GM21528 (cell line): ENCODE data around the gene KIR3DL1.
"Not testable (repeated sequence)": the region's sequence is repeated elsewhere in the genome, so short reads cannot be mapped to it uniquely, and the experiment has no call there.

Experiments
- ATAC-seq: cut with Tn5 transposase; IDR thresholded peaks from one replicate; pipeline ENCODE4 v1.9.1; 2021; ENCODE audit warnings: mild to moderate bottlenecking, moderate library complexity; ENCODE audit not compliant: unreplicated experiment, low FRiP score

KIR3DL1 gene

DNA sequence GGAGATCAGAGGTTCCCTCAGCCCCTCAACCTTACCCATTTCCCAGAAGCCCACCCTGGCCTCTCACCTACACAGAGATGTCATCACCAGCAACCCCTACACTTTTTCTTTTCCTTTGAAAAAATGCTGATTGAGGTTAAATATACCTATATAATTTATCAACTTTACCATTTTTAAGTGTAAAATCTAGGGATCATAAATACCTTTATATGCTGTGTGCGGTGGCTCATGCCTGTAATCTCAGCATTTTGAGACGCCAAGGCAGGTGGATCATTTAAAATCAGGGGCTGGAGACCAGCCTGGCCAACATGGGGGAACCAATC, 9.8 kb upstream of the KIR3DL1 start:
- no peak for ATAC-seq

DNA sequence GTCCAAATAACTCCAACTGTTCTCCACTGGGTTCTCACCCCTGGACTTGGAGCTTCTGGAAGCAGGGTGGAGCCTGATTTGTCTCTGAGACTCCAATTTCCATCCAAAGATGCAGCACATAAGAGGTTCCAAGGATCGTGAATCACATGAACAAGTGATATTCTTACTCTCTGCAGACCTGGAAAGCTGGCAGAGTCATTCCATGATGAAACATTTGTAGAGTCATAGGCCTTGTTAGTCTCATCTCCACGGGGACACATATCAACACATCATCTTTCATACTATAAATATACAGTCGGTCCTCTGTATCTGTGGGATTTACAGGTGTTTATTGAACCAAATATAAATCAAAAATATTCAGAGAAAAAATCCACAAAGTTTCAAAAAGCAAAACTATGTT, 1.7 kb upstream of the KIR3DL1 start:
- ATAC-seq = not testable (repeated sequence)

DNA sequence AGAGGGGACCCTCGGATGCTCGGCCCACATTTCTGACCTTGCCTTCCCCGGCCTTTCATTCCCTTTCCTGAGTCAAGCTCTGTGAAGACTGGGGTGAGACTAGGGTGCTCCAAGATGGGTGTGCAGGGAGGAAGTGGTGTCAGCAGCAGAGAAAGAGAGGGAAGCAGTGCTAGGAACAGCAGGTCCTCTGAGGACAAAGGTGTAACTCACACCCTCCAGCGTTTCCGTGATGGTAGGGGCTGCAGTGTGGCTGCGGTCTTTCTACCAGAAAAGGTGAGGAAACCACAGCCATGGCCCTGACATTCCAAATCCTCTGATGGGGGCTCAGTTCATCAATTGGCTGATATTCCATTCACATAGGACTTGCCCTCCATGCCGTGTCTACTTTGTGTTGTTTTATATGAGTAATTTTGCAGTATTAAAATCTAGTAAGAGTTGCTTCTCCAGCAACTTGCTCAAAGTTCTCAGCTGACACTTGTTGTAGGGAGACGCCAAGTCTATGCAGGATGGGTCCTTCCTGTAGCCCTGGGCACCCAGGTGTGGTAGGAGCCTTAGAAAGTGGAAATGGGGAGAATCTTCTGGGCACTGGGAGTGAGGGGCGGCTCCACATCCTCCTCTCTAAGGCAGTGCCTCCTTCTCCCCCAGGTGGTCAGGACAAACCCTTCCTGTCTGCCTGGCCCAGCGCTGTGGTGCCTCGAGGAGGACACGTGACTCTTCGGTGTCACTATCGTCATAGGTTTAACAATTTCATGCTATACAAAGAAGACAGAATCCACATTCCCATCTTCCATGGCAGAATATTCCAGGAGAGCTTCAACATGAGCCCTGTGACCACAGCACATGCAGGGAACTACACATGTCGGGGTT, 1.6 kb downstream of the KIR3DL1 start:
- ATAC-seq = no peak

DNA sequence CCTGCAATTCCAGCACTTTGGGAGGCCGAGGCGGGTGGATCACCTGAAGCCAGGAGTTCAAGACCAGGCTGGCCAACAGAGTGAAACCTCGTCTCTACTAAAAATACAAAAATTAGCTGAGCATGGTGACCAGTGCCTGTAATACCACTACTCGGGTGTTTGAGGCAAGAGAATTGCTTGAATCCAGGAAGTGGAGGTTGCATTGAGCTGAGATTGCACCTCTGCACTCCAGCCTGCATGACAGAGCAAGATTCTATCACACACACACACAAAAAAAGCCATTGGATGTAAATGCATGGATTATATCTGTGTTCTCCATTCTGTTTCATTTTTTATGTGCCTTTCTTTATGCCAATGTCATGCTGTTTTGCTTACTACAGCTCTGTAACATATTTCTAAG, 8.1 kb downstream of the KIR3DL1 start:
- ATAC-seq = not testable (repeated sequence)

DNA sequence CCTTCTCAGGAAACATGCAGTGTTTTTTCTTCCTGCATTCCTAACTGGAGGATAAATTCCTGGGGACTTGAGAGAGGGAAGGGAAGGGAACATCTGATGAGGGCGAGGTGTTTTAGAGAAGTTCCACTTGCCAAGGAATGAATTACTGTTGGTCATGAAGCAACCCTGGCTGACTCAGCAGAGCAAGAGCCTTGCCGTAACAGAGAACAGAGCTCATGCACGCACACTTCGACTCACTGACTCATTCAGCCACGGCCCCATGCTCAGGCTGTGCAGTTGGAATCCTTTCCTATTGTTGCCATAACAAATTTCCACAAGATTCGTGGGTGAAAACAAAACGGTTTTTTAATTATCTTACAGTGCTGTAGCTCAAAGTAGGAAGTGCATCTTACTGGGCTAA, 9.1 kb downstream of the KIR3DL1 start:
- not testable (repeated sequence) for ATAC-seq

DNA sequence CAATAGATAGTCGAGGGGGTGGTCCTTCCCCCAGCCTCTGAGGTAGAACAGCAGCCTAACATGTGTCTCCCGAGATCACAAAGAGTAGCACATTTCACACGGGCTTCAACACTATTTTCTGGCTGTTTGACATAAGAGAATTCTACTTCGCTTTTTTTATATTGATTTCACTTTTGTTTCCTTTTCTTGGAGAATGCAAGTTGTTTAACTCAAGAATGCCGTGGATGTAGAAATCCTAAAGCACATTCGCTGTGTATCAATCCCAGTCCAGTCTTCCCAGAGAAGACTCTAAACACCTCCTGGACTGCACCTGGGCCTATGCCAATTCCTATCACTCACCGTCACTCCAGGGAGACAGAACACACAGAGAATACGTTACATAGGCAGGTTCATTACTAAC, 11.8 kb downstream of the KIR3DL1 start:
- ATAC-seq = not testable (repeated sequence)

DNA sequence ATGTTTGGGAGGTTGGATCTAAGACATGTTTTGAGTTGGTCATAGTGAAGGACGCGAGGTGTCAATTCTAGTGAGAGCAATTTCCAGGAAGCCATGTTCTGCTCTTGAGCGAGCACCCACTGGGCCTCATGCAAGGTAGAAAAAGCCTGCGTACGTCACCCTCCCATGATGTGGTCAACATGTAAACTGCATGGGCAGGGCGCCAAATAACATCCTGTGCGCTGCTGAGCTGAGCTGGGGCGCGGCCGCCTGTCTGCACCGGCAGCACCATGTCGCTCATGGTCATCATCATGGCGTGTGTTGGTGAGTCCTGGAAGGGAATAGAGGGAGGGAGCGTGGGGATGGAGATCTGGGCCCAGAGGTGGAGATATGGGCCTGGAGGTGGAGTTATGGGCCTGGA, 16.2 kb downstream of the KIR3DL1 start, which contains the start of gene KIR2DS4:
KIR2DS4 (plus strand) TSS at position 181 of the 400 bp plus-strand sequence.
- not testable (repeated sequence) for ATAC-seq

DNA sequence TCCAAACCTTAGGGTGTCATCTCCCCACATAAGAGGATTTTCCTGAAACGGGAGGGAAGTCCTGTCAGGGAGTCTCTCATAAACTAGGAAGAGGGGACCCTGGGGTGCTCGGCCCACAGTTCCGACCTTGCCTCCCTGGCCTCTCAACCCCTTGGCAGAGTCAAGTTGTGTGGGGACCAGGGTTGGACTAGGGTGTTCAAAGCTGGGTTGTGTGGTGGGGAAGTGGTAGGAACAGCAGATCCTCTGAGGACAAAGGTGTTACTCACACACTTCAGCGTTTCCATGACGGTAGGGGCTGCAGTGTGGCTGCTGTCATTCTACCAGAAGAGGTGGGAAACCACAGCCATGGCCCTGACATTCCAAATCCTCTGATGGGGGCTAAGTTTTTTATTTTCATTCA, 18.9 kb downstream of the KIR3DL1 start:
- not testable (repeated sequence) for ATAC-seq

DNA sequence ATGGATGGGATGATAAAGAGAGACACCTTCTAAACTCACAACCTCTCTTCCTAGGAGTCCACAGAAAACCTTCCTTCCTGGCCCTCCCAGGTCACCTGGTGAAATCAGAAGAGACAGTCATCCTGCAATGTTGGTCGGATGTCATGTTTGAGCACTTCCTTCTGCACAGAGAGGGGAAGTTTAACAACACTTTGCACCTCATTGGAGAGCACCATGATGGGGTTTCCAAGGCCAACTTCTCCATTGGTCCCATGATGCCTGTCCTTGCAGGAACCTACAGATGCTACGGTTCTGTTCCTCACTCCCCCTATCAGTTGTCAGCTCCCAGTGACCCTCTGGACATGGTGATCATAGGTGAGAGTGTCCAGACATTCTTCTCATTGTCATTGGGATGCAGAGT, 21.3 kb downstream of the KIR3DL1 start:
- not testable (repeated sequence) for ATAC-seq

DNA sequence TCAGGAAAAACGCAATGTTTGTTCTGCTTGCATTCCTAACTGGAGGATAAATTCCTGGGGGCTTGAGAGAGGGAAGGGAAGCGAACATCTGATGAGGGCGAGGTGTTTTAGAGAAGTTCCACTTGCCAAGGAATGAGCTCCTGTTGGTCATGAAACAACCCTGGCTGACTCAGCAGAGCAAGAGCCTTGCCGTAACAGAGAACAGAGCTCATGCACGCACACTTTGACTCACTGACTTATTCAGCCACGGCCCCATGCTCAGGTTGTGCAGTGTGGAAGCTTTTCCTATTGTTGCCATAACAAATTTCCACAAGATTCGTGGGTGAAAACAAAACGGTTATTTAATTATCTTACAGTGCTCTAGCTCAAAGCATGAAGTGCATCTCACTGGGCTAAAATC, 26.9 kb downstream of the KIR3DL1 start:
- not testable (repeated sequence) for ATAC-seq

DNA sequence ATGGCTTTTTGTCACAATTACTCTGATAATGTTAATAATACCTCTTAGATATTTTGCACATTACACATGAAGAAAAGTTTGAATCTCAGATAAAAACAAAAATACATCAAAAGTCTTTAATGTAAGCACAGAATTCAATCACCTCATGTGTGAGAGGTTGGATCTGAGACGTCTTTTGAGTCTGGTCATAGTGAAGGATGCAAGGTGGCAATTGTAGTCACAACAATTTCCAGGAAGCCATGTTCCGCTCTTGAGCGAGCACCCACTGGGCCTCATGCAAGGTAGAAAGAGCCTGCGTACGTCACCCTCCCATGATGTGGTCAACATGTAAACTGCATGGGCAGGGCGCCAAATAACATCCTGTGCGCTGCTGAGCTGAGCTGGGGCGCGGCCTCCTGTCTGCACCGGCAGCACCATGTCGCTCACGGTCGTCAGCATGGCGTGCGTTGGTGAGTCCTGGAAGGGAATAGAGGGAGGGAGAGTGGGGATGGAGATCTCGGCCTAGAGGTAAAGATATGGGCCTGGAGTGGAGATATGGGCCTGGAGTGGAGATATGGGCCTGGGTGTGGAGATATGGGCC, 33.9 kb downstream of the KIR3DL1 start, which contains the start of gene KIR3DL2:
KIR3DL2 (plus strand) TSS at position 383 of the 580 bp plus-strand sequence; CDS start at position 416, 33 bp downstream.
- not testable (repeated sequence) for ATAC-seq

DNA sequence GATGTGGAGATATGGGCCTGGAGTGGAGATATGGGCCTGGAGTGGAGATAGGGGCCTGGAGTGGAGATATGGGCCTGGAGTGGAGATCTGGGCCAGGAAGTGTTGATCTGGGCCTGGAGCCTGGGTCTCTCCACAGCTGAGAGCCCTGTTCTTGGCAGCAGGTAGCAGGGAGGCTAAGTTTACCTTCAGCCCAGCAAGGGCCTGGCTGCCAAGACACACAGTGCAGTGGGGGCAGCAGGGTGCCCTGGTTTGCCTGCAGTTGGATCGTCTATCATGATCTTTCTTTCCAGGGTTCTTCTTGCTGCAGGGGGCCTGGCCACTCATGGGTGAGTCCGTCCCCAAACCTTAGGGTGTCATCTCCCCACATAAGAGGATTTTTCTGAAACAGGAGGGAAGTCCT, 34.7 kb downstream of the KIR3DL1 start:
- ATAC-seq = no peak

DNA sequence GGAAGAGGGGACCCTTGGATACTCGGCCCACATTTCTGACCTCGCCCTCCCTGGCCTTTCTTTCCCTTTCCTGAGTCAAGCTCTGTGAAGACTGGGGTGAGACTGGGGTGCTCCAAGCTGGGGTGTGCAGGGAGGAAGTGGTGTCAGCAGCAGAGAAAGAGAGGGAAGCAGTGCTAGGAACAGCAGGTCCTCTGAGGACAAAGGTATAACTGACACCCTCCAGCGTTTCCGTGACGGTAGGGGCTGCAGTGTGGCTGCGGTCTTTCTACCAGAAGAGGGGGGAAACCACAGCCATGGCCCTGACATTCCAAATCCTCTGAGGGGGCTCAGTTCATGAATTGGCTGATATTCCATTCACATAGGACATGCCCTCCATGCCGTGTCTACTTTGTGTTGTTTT, 35.1 kb downstream of the KIR3DL1 start:
- no peak for ATAC-seq

DNA sequence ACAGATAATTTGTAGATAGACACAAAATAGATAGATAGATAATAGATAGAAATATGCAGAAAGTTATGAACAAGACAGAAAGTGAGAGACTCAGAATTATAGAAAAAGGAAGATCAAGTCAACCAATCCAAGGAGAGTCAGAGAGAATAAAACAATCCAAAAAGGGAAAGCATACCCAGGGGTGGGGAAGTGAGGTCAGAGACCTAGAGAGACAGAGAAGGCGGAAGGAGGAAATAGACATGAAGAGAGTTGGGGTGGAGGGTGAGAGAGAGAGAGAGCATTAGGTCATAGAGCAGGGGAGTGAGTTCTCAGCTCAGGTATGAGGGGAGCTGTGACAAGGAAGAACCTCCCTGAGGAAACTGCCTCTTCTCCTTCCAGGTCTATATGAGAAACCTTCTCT, 39.0 kb downstream of the KIR3DL1 start:
- ATAC-seq = not testable (repeated sequence)

DNA sequence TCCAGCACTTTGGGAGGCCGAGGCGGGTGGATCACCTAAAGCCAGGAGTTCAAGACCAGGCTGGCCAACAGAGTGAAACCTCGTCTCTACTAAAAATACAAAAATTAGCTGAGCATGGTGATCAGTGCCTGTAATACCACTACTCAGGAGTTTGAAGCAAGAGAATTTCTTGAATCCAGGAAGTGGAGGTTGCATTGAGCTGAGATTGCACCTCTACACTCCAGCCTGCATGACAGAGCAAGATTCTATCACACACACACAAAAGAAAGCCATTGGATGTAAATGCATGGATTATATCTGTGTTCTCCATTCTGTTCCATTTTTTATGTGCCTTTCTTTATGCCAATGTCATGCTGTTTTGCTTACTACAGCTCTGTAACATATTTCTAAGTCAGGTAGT, 42.2 kb downstream of the KIR3DL1 start:
- not testable (repeated sequence) for ATAC-seq

DNA sequence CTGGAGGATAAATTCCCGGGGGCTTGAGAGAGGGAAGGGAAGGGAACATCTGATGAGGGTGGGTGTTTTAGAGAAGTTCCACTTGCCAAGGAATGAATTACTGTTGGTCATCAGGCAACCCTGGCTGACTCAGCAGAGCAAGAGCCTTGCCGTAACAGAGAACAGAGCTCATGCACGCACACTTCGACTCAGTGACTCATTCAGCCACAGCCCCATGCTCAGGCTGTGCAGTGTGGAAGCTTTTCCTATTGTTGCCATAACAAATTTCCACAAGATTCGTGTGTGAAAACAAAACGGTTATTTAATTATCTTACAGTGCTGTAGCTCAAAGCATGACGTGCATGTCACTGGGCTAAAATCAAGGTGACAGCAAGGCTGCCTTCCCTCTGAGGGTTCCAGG, 43.2 kb downstream of the KIR3DL1 start:
- not testable (repeated sequence) for ATAC-seq

DNA sequence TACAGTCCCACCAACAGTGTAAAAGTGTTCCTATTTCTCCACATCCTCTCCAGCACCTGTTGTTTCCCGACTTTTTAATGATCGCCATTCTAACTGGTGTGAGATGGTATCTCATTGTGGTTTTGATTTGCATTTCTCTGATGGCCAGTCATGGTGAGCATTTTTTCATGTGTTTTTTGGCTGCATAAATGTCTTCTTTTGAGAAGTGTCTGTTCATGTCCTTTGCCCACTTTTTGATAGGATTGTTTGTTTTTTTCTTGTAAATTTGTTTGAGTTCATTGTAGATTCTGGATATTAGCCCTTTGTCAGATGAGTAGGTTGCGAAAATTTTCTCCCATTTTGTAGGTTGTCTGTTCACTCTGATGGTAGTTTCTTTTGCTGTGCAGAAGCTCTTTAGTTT, 47.2 kb downstream of the KIR3DL1 start:
- not testable (repeated sequence) for ATAC-seq

DNA sequence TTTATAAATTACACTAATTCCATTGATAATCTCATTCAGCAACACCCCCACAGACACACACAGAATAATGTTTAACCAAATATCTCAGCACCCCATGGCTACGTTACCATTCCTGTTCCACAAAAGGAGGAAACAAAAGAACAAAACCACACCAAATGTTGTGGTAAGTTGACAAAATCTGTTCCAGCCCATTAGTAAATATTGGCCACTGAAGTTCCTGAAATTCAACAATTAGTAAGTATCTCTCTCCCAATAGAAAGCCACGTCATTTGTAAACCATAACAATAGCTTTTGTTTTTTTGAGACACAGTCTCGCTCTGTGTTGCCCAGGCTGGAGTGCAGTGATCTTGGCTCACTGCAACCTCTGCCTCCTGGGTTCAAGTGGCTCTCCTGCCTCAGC, 55.4 kb downstream of the KIR3DL1 start:
- ATAC-seq = no peak

DNA sequence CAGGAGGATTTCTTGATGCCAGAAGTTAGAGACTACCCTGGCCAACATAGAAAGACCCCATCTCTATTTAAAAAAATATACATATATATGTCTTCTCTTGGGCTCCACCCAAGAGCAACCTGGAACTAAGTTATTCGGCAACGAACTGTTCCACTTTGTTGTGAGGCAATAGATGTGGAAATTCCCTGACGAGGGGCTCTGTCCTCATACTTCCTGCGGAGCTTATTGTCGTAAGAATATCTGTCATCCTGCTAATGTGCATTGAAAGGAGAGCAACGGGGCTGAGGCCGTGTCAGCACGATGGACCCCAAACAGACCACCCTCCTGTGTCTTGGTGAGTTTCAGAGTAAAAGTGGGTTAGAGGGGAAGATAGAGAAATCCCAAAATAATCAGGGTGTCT, 57.7 kb downstream of the KIR3DL1 start, which contains the start of gene FCAR:
FCAR (plus strand) TSS at position 246 of the 400 bp plus-strand sequence; CDS start at position 301, 55 bp downstream.
- ATAC-seq = no peak

DNA sequence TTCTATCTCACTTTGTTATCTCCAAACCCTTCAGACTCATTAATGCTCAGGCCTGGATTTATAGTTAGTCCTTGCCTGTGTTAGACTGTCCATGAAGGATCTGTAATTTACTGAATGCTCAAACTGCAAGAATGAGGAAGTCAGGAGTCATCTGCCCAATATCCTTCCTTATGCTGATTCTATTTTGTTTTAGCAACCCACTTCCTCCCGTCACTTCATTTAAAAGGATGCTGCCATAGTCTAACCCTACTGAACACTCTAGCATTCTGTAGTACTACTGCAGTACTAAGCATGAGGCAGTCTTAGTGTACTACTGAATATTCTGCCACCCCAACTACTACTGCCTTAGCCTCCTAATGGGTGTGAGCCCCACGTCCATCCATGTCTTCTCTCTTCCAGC, 59.2 kb downstream of the KIR3DL1 start:
- no peak for ATAC-seq

DNA sequence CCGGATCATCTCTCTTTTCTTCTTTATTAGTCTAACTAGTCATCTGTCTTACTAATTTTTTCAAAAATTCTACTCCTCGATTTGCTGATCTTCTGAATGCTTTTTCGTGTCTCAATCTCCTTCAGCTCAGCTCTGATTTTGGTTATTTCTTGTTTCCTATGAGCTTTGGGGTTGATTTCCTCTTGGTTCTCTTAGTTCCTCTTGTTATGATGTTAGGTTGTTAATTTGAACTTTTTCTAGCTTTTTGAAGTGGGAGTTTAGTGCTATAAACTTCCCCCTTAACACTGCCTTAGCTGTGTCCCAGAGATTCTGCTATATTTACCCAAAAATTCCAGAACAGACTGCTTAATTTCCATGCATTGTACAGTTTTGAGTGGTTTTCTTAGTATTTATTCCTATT, 61.2 kb downstream of the KIR3DL1 start:
- ATAC-seq = no peak
